Measurements from ENCODE around the gene TTC24.

TTC24 gene

GRCh38 chr1:156537027-156537426 is 42.5 kb upstream of the TTC24 start:
- TF ChIP-seq USF1 (IDR thresholded peaks at IDR 0.05) (no peak), TAF1 (IDR thresholded peaks at IDR 0.05; ENCODE audit: low read depth) (no peak), EP300 (IDR thresholded peaks at IDR 0.05; ENCODE audit: borderline replicate concordance) (no peak), CEBPB (IDR thresholded peaks at IDR 0.05) (no peak), RAD21 (IDR thresholded peaks at IDR 0.05; ENCODE audit: low read depth) (no peak), TEAD4 (IDR thresholded peaks at IDR 0.05) (no peak), EGR1 (IDR thresholded peaks at IDR 0.05) (no peak), MAX (IDR thresholded peaks at IDR 0.05) (no peak), TCF12 (IDR thresholded peaks at IDR 0.05; ENCODE audit: low read depth) (no peak), ZBTB7A (IDR thresholded peaks at IDR 0.05; ENCODE audit: low read depth) (no peak), NFIC (IDR thresholded peaks at IDR 0.05) (no peak), YY1 (IDR thresholded peaks at IDR 0.05; ENCODE audit: low read depth) (no peak)
- TF ChIP-seq, protein P1, sequence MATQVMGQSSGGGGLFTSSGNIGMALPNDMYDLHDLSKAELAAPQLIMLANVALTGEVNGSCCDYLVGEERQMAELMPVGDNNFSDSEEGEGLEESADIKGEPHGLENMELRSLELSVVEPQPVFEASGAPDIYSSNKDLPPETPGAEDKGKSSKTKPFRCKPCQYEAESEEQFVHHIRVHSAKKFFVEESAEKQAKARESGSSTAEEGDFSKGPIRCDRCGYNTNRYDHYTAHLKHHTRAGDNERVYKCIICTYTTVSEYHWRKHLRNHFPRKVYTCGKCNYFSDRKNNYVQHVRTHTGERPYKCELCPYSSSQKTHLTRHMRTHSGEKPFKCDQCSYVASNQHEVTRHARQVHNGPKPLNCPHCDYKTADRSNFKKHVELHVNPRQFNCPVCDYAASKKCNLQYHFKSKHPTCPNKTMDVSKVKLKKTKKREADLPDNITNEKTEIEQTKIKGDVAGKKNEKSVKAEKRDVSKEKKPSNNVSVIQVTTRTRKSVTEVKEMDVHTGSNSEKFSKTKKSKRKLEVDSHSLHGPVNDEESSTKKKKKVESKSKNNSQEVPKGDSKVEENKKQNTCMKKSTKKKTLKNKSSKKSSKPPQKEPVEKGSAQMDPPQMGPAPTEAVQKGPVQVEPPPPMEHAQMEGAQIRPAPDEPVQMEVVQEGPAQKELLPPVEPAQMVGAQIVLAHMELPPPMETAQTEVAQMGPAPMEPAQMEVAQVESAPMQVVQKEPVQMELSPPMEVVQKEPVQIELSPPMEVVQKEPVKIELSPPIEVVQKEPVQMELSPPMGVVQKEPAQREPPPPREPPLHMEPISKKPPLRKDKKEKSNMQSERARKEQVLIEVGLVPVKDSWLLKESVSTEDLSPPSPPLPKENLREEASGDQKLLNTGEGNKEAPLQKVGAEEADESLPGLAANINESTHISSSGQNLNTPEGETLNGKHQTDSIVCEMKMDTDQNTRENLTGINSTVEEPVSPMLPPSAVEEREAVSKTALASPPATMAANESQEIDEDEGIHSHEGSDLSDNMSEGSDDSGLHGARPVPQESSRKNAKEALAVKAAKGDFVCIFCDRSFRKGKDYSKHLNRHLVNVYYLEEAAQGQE (IDR thresholded peaks at IDR 0.05; ENCODE audit: low read depth), result no peak

DNA sequence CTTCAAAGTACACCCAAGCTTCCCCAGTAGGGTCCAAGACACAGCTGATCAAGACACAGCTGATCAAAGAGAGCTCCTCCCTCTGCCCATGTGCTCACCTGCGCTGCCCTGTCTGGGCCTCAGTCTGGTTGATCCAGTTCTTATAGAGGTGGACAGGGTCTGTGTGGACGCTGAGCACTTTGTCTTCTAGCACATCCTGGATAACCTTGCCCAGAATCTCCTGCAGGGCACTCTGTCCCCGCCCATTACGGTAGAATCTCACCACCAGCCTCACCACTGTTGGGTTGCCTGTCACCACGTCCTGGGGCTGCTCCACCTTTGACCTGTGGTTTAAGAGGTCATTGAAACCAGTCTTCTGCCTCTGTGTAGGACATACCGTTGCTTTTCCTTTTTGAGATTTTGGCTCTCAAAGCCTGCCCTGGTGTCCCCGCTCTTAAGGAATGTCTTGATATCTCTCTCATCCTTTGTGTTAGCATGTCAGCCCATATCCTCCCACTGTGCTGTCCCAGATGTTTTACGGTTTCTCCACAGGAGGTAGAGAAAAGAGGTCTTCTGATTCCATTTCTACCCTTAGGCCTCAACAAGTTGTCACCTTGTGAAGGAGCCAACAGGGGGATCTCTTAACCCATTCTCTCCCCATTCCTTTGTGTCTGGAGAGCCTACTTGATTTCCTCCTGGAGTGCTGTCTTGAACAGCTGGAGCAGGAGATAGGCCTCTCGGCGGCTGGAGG is 40.6 kb upstream of the TTC24 start:
- TF ChIP-seq USF1 (IDR thresholded peaks at IDR 0.05) (no peak), EGR1 (IDR thresholded peaks at IDR 0.05) (no peak), ZBTB7A (IDR thresholded peaks at IDR 0.05; ENCODE audit: low read depth) (no peak), CEBPB (IDR thresholded peaks at IDR 0.05) (no peak), CREB1 (IDR thresholded peaks at IDR 0.05; ENCODE audit: low read depth) (no peak), TCF12 (IDR thresholded peaks at IDR 0.05; ENCODE audit: low read depth) (no peak), YY1 (IDR thresholded peaks at IDR 0.05; ENCODE audit: low read depth) (no peak)
- TF ChIP-seq, protein P1 (IDR thresholded peaks at IDR 0.05; ENCODE audit: low read depth), result no peak

DNA sequence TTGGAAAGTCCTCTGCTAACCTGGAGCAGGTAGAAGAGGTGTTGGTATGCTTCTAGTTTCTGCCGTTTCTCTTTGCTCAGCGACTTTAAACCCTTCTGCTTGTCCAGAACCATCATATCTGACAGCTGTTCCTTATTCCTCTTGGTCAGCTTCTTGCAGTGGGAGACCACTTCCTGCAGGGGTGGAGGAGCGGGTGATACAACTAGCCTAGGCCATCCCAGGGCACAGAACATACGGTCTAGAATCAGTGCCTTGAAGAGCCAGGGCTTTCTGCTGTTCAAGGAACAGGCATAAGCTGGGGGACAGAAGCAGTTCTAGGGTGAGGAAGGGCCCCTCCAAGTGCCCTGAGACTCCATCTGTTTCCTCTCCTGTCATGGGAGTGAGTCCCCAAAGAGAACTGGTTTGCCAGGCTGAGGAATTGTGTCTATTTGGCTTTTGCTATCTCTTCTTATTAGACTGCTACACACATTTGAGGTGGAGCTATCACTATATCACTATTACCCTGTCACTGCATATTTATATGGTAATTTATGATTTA is 39.6 kb upstream of the TTC24 start:
- TF ChIP-seq NFIC (IDR thresholded peaks at IDR 0.05) (no peak), ZBTB7A (IDR thresholded peaks at IDR 0.05; ENCODE audit: low read depth) (no peak), TAF1 (IDR thresholded peaks at IDR 0.05; ENCODE audit: low read depth) (no peak), FOXM1 (IDR thresholded peaks at IDR 0.05; ENCODE audit: borderline replicate concordance, low read depth) (no peak), CEBPB (IDR thresholded peaks at IDR 0.05) (no peak), TCF12 (IDR thresholded peaks at IDR 0.05; ENCODE audit: low read depth) (no peak), TEAD4 (IDR thresholded peaks at IDR 0.05) (no peak), EGR1 (IDR thresholded peaks at IDR 0.05) (no peak), MAX (IDR thresholded peaks at IDR 0.05) (no peak), USF1 (IDR thresholded peaks at IDR 0.05) (no peak)
- TF ChIP-seq, protein P1 (IDR thresholded peaks at IDR 0.05; ENCODE audit: low read depth), result no peak

GRCh38 chr1:156540955-156541354 is 38.6 kb upstream of the TTC24 start:
- TF ChIP-seq CEBPB (IDR thresholded peaks at IDR 0.05), result no peak
- no peak for TF ChIP-seq TEAD4 (IDR thresholded peaks at IDR 0.05)
- TF ChIP-seq, protein P1 (IDR thresholded peaks at IDR 0.05; ENCODE audit: low read depth), result no peak
- TF ChIP-seq NFIC (IDR thresholded peaks at IDR 0.05), result no peak
- no peak for TF ChIP-seq RAD21 (IDR thresholded peaks at IDR 0.05; ENCODE audit: low read depth)
- TF ChIP-seq MAX (IDR thresholded peaks at IDR 0.05), result no peak
- TF ChIP-seq FOXM1 (IDR thresholded peaks at IDR 0.05; ENCODE audit: borderline replicate concordance, low read depth), result no peak
- TF ChIP-seq CREB1 (IDR thresholded peaks at IDR 0.05; ENCODE audit: low read depth), result no peak
- TF ChIP-seq USF1 (IDR thresholded peaks at IDR 0.05), result no peak
- TF ChIP-seq EGR1 (IDR thresholded peaks at IDR 0.05), result no peak
- no peak for TF ChIP-seq YY1 (IDR thresholded peaks at IDR 0.05; ENCODE audit: low read depth)
- no peak for TF ChIP-seq TAF1 (IDR thresholded peaks at IDR 0.05; ENCODE audit: low read depth)
- no peak for TF ChIP-seq EP300 (IDR thresholded peaks at IDR 0.05; ENCODE audit: borderline replicate concordance)
- no peak for TF ChIP-seq ZBTB7A (IDR thresholded peaks at IDR 0.05; ENCODE audit: low read depth)

Data from Ishikawa (cell line).